ENCODE measurements around the gene GAPDH.

- TF ChIP-seq CTCF (IDR thresholded peaks at IDR 0.05; ENCODE audit: insufficient read depth, low read depth, low read length) (no peak), EZH2 (IDR thresholded peaks at IDR 0.05; ENCODE audit: insufficient read depth, low read length) (no peak)
Observed at GRCh38 chr12:6555018-6555691, 20.8 kb downstream of the GAPDH start.

All from astrocyte (in vitro differentiated cells and primary cell).